Glomerular visceral epithelial cell (primary cell): ENCODE data around the gene COL15A1.

Source experiments
- DNase-seq: peaks from one replicate; pipeline ENCODE4 v3.0.0-alpha.2; 2016; ENCODE audit errors: extremely low spot score

COL15A1 gene

DNA sequence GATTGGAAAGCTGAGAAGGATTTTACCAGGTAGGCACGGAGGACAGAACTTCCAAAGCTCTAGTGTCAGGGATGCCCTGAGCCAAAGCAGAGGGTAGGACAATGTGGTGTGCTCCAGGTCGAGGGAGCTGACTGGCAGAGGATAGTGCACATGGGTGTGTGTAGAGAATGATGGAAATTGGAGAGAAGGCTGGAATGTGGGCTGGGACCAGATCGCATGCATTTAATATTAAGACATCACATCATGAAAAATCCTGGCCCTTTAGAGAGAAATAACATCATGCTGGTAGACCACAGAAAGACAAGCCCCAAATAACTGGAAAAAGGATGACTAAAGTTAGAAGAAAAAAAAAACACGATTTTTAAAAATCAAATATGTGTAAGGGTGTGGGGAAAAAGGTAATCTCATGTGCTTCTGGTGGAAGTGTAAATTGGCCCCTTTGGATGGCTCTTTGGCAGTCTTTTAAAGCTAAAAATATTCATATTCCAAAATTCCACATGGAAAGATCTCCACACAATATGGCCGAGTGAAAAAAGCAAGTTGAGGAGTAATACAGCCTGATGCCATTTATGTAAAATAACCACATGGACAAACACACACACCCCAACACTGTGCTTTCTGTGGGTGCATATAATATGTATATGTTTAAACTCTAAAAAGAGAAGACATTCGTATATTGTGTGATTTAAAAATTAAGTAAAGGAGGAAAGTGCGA lies 94.2 kb downstream of the COL15A1 start:
- DNase-seq, result no peak

DNA sequence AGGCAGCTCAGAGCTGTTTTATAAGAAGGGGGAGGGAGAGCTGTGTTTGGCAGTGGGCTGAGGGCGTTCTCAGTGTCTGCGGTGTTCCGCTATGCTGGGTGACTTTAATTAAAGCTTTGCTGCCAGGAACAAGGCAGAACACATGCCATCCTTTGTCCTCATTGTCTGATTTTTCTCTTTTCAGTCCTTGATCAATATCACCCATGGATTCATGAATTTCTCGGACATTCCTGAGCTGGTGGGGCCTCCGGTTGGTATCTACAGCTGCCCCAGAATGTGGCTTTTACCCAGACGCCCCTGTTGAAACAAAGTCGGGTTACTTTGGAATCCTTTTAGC lies 94.7 kb downstream of the COL15A1 start:
- DNase-seq, result no peak

DNA sequence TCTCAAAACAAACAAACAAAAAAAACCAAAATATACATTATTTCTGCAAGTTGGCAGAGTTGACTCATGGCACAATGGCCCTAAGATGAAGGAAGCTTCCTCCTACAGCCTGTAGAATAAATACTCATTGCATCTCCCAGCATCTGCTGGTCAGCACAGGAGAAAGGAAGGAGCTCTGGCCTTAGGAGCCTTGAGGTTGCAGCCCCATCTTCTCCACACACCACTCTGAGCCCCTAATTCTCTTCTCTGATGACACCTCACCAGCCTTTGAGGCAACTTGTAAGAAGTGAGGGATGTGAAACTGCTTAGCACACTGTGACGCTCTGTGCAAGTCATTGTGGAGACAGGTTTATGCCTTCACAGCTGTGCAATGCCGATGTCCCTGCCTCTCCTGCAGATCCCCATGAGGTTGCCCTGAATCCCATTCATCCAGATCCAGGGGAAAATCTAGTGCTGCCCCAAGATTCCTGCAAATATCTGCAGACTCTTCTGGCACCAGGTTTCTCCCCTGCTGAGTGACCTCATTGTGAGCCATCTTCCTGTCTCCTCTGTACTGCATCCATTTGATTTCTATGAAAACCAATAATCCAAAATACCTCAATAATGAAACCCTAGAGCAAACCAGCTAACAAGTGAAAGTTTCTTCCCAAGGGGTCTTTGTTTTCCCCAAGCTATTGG lies 95.9 kb downstream of the COL15A1 start:
- DNase-seq, result peak; percentile 32

DNA sequence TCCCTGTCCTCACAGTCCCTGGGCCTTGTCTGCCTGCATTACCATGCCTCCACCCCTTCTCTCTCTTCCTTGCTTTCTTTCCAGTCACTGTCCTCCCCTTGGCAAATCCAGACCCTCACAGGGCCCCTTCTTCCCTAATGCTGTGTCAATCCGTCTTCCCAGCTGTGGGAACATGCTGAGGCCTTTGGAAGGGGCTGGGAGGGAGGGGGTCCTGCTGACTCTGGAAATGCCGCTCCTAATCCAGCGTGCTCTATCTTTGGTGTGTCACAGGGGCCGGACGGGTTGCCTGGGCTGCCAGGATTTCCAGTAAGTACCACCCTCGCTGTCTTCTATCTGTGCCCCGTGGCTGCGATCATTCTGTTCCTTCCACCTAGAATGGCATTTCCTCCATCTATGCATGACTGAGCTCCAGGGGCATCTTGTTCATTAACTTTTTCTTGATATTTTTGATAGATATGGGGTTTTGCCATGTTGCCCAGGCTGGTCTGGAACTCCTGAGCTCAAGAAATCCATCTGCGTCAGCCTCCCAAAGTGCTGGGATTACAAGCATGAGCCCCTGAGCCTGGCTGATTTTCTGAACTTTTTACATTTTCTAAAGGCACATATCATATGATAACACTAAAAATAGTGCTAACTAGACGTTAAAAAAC lies 96.7 kb downstream of the COL15A1 start:
- DNase-seq, result peak; percentile 49

DNA sequence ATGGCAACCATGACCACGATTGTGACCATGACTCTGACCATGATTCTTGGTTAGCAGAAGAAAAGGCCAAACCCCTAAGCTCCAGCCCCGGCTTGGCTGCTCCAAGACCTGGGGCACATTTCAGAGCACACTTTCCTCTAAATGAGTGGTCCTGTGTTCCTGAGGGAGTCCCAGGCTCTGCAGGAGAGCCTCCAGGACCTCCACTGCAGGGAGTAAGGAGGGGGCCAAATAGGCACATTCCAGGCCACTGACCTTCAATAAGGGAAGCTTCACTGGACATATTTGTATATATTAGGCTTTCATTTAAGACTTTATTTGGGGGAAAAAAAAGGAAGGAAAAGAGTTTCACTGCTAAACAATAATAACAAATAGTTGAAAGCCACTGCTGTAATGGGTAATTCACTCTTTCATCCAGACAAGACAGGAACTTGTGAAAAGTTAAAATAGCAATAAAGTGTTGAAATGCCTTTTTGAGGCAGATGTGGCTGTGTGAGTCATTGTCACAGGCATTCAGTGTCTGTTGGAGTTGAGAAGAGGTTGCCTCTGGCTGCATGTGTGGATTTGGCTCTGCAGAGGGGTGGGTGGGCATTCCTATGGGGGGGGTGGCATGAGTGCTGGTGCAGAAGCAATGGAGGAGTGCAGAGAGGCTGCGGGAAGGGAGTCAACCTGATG lies 97.3 kb downstream of the COL15A1 start:
- peak; percentile 73 for DNase-seq

DNA sequence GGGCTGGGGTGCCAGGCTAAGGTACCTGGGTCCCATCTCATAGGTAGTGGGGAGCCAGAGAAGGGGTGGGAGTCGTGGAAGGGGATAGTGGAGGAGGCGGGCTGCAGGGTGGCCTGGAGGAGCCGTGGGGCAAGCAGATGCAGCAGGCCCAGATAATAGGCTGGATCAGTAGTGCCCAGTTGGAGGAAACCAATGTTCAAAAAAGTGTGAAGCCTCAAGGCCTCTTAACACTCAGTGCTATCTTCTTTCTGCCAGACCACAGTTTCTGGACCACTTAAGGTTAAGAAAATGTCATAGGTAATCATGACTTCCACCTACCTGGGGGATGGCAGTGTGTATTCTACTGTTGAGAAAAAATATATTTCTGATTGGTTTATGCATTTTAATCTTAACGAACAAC lies 97.9 kb downstream of the COL15A1 start:
- DNase-seq, result no peak

DNA sequence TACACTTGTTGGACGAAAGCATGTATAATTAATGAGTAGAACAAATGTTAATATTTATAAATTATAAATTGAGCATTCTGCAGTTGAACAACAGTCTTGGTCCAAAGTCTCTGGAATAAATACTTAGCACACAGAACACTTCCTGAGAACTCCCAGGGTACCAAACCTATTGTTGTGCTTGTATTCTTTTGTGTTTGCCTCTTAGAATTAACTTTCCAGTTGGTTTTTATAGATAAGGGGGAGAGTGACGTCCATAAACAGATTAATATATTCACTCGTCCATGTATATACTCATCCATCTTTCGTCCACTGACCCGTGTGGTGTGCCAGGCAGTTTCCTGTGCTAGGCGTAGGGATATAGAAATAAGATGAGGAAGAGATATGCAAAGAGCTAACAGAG lies 98.9 kb downstream of the COL15A1 start:
- DNase-seq, result no peak

DNA sequence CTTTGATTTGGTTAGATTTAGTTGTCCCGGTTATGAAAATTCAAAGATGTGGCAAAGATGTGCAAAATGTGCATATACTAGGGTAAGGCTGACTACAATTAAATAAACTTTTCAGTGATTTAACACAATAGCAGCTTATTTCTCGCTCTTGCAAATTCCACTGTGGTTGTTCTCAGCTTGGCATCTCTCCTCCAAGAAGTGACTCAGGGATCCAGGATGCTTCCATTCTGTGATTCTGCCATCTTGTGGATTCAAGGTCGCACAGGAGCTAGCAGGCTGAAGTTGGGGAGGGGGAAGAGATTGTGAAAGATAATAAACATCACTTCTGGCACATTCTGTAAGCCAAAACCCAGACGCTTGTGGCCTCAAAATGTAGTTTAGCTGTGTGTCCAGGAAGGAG lies 101.1 kb downstream of the COL15A1 start:
- no peak for DNase-seq

DNA sequence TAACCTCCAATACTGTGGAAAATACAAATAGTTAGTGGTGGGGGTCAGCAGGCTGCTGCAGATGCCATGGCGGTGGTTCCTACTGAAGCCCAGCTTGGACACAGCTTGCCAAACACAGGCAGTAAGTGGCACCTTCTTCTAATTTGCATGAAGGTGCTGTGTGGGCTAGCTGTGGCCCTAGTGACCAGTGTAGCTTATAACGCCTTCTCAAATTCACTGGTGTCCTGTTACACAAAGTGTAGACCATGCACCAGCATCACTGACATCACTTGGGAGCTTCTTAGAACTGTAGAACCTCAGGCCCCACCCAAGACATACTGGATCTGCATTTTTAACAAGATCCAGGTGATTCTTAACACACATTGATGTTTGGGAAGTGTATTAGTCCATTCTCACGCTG lies 102.4 kb downstream of the COL15A1 start:
- no peak for DNase-seq

DNA sequence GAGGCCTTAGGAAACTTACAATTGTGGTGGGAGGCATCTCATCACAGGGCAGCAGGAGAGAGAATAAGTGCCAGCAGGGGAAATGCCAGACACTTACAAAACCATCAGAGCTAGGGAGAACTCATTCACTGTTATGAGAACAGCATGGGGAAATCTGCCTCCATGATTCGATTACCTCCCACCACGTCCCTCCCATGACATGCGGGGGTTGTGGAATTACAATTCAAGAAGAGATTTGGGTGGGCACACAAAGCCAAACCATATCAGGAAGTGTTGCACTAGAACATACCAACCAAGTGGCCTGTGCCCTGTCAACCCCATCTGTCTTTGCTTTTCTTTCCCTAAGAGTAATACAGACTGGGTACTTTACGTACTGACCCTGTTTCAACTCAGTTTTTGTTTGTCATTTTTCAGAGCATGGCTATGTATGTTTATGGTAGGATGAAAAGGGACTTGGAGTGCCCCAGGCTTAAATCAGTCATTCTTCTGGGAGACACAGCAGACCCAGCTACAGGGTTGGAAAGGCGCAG lies 102.9 kb downstream of the COL15A1 start:
- no peak for DNase-seq

DNA sequence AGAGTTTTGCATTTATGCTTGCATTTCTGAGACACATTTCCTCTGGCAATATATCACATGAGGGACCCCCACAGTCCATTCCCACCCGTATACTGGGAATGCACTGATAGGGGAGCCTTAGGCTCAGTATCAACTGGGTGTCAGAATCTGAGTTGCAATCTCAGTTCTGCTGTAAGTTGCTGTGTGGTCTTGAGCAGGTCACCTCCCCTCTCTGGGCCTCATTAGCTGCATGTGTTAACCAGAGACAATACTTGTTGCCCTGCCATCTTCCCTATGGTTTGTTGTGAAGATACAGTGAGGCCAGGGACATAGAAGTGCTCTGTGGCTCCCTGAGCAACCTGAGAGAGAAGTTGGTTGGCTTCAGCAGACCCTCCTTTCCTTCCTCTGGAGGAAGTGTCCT lies 105.5 kb downstream of the COL15A1 start:
- no peak for DNase-seq

DNA sequence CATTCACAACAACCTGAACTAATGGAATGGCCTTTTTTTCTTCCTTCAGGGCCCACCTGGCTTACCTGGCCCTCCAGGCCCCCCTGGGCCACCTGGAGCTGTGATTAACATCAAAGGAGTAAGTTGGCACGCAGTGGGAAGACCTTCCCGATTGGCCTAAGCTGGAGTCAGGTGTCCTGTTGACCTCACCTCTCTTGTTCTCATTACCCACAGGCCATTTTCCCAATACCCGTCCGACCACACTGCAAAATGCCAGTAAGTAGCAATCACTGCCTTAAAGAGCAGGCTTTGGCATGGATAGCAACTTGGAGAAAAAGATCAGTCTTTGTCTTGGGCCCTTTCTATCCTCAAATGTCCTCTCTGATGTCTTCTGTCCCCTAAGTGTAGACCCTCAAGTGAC lies 105.9 kb downstream of the COL15A1 start:
- DNase-seq, result no peak

DNA sequence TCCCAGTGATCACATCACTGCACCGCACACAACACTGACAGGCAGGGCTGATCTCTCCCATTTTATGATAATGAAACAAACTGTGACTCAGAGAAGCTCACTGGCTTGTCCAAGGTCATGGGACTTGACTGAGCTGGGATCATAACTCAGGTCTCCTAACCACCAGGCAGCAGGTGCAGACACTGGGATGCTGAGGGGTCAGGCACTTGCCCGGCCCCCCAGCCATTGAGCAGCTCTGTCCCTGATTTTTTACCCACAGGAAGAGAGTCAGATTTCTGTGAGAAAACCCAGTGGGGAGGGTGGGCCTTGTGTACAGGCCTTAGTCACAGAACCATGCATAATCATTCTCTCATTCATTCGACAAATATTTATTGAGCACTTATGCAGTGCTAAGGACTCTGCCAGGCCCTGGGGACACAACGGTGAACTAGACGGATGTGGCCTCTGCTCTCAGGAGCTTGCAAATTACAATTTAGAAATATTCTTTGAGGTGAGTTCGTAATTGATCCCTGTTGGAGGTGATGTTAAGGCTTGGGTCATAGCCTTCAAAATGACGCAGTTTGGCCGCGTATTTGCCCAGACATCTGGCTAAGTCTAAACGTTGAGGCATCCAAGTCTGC lies 106.7 kb downstream of the COL15A1 start:
- peak; percentile 62 for DNase-seq

DNA sequence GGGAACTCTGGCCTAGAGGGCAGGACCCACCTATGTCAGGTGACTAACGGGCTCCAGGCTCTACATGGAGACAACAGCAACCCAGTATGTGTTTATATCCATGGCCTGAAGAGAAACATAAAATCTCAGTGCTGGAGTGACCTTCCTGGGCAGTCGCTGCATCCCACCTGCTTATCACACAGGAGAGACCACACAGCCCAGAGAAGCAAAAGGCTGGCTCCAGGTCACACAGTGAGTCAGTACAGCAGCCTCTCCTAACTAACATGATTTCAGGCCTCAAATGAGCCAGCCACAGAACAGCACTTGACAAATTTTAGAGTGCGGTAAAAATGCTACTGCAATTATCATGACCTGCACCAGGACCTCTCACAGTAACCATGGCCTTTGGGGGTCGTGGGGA lies 107.2 kb downstream of the COL15A1 start:
- DNase-seq, result no peak

DNA sequence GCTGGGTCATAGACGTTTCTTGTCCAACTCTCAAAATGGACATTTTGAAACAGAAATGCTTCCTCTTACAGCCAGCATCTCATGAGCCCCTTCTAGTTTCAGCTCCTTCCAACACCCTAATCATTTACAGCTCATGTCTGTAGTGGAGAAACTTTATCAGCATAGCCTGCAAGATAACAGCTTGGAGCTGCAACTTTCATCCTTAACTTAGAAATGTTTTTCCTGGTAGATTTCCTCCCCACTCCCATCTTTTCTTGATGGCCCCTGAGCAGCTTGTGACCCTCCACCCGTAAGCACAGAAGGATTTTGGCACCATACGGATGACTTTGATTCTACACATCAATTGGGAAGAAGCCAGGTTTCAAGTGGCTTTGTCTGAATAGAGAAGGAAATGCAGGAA lies 107.7 kb downstream of the COL15A1 start:
- DNase-seq, result no peak

DNA sequence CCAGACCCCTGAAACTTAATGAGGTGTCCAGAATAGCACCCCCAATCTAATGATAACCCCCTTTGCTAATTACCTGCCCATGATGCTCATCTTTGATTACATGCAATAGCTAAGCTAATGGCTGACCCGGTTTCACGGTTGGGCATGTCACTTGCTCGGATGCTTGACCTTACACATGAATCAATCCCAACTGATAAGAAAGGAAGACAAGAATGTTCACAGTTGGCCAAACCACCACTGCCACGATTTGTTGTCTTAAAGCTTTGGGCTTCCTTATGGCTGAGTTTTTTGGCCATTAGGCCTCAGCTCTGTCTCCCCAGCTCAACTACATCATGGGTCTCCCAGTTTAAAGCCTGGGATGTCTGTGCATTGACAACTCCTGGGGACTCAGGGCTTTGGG lies 108.1 kb downstream of the COL15A1 start:
- DNase-seq, result no peak

DNA sequence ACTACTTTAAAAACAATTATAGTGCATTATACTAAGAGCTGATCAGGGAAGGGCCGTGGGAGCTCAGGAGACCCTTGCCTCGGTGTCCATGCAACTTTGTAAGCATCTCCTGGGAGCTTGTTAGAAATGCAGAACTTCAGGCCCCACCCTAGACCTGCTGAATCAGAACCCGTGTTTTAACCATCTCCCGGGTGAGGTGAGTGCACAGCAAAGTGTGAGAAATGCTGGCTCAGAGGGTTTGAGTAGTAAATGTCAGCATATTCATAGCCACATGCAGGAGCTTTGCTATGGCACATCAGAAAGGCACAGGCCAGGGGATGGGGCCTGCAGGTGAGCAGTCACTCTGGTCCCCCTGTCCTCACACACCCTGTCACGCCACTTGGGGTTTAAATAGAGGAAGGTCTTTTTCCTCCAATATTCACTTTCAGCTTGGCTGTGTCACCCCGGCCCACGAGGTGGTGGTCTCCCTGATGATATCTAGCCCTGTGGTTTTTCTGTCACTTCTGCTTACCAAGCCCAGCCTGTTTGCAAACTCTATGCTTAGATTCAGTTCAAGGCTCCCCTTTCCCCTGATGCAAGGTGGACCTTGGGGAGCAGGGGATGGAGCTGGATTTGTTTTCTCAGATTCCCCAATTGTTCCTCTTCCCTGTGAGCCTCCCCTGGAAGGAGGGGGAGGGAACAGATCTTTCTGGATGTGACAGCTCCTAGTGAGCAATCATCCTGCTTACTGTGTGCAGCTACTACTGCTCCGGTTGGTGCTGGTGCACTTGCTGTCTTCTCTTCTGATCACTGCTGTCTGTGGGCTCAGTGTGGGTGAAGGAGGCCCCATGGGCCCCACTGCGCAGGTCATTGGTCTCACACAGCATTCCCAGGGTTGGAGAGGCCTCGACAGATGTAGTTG lies 109.4 kb downstream of the COL15A1 start:
- no peak for DNase-seq

DNA sequence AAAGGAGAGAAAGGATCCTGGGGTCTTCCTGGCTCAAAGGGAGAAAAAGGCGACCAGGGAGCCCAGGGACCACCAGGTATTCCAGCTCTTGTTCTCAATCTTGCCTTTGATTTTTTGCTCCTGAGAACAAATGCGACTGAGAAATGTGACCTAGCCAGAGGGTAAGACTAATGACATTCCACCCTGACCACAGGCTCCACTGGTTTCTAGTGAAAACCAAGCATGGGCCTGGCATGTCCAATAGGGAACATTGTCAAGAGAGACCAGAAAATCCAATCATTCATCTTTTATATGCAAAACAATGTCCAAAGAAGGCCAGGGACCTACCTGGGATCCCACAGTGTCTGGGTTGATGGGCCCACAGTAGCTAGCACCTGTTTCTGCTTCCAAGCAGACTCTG lies 110.9 kb downstream of the COL15A1 start:
- peak; percentile 58 for DNase-seq

DNA sequence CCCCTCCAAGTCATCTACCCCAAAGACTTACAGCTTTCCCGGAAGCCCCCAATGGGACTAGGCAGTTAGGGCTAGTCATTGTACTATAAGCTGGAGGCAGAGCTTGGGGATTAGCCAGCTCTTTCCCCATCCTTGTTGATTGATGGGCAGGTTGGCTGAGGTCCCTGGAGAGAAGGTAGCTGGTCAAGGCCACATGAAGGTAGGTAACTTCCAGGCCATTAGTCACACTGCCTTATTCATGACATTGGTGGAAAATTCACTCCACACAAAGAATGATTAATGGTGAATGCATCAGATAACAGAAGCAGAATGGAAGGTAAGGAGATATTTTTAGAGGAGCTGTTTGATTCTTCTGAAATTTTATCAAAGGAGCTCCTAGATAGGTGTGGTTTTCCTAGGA lies 111.7 kb downstream of the COL15A1 start:
- peak; percentile 56 for DNase-seq

DNA sequence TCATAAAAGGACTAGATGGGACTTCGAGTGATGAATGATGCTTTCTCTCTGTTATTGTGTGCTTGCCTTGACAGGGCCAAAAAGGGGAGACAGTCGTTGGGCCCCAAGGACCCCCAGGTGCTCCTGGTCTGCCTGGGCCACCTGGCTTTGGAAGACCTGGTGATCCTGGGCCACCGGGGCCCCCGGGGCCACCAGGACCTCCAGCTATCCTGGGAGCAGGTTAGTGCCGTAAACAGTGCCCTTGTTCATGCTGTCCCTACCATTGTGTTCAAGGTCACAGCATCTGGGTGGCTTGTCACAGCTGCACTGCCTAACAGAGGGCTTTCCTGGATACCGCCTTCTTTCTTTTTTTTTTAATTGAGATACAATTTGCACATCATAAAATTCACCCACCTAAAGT lies 112.5 kb downstream of the COL15A1 start:
- DNase-seq, result no peak
